LNCaP clone FGC (cell line): ENCODE data around the gene MTX1.

Experiments
- DNase-seq: peaks from one replicate; pipeline ENCODE4 v3.0.0-alpha.2; 2011; ENCODE audit warnings: low read depth
- H3K4me3 ChIP-seq: 2 replicates; pipeline ENCODE4 v1.5.1; 2011; ENCODE audit warnings: mild to moderate bottlenecking, low read depth, low read length, control low read depth
- CTCF ChIP-seq: IDR thresholded peaks from 2 replicates; pipeline ENCODE4 v1.5.1; 2012; ENCODE audit warnings: mild to moderate bottlenecking; ENCODE audit not compliant: control insufficient read depth, insufficient read depth; ENCODE audit errors: extremely low read depth

The MTX1 gene

GRCh38 chr1:155254228-155254713, 45.8 kb downstream of the MTX1 start:
- DNase-seq, result no peak
- peak overlapping the region; percentile 79 for H3K4me3 ChIP-seq
- TF ChIP-seq CTCF, result no peak

- H3K4me3 ChIP-seq, result peak overlapping the region; percentile 79
- no peak for TF ChIP-seq CTCF
- no peak for DNase-seq
Measured at GRCh38 chr1:155254714-155255242, 46.3 kb downstream of the MTX1 start.

- TF ChIP-seq CTCF, result no peak
- DNase-seq, result no peak
- peak within 1 kb of the TSS; percentile 79 for H3K4me3 ChIP-seq
Measured at GRCh38 chr1:155255243-155256007, 46.9 kb downstream of the MTX1 start, which contains the start of gene ENTREP3. Gene ENTREP3 (minus strand): TSS chr1:155255483. CDS start chr1:155254877, 606 bp downstream.

- H3K4me3 ChIP-seq, result no peak overlapping the region
- no peak for DNase-seq
- no peak for TF ChIP-seq CTCF
Measured at GRCh38 chr1:155256058-155256852, 47.8 kb downstream of the MTX1 start.

DNA sequence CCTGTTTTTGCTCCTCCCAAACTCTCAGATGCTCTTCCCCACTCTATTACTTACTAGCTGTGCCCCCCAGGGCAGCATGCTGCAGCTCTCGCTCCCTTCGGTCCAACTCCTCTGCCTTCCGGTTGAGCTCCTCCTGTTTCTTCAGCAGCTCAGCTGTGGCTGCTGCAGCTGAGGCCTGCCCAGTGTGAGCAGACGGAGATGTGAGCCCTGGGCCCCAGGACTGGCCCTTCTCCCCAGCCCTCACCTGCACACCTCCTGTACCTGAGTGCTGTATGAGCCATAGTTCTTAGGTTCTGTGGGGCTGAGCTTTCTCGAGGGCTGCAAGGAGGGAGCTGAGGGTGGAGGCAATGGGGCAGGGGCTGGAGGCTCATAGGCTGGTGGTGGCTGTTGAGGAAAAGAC, 51.8 kb downstream of the MTX1 start:
- H3K4me3 ChIP-seq, result no peak overlapping the region
- DNase-seq, result no peak
- TF ChIP-seq CTCF, result no peak

GRCh38 chr1:155261493-155261851, 53.0 kb downstream of the MTX1 start:
- DNase-seq, result no peak
- no peak for TF ChIP-seq CTCF
- peak overlapping the region; percentile 96 for H3K4me3 ChIP-seq
